Measurements from ENCODE around the gene HNRNPA3. TPM values are rescaled to one million over a fixed set of nuclear protein-coding genes. Genes with fewer than 3 reads are reported as not detected.

The HNRNPA3 gene
- total and polyA plus RNA-seq, 2 of the 13 experiments (the other 11 are each of a cell fraction or from before 2014, with no cell fraction given): 73.3 to 97.7 TPM

GRCh38 chr2:177188482-177189469 lies 23.8 kb upstream of the HNRNPA3 start (continued):
- TF ChIP-seq NR1H2 (CRISPR knock-in tag; IDR thresholded peaks at IDR 0.05; ENCODE audit: borderline replicate concordance, low read depth) (no peak), ZNF772 (CRISPR knock-in tag; IDR thresholded peaks at IDR 0.05) (peak; percentile 68), DRAP1 (CRISPR knock-in tag; IDR thresholded peaks at IDR 0.05) (peak; percentile 85), POGZ (CRISPR knock-in tag; IDR thresholded peaks at IDR 0.05) (peak; percentile 50), SATB2 (CRISPR knock-in tag; IDR thresholded peaks at IDR 0.05) (peak; percentile 70; the same call in 1 of the 2 replicates), ATF7 (IDR thresholded peaks at IDR 0.05) (peak; percentile 30; the same call in 1 of the 2 replicates), ATF7 (CRISPR knock-in tag; IDR thresholded peaks at IDR 0.05) (0 out of 2 replicates have a peak, but pooled peaks have one; percentile 39), TARDBP (CRISPR knock-in tag; IDR thresholded peaks at IDR 0.05) (peak; percentile 65; the same call in 1 of the 2 replicates), MXD1 (CRISPR knock-in tag; IDR thresholded peaks at IDR 0.05) (no peak), SOX13 (IDR thresholded peaks at IDR 0.05) (peak; percentile 58), SOX13 (CRISPR knock-in tag; conservative IDR thresholded peaks at IDR 0.05 in 1 of 2, IDR thresholded peaks at IDR 0.05 in 1 of 2) (peak; percentile 15 to 90; a peak in 2 of 4 replicates), MTA3 (CRISPR knock-in tag; IDR thresholded peaks at IDR 0.05) (no peak), ZNF652 (CRISPR knock-in tag; IDR thresholded peaks at IDR 0.05; ENCODE audit: borderline replicate concordance, low read depth) (peak; percentile 53; the same call in 1 of the 2 replicates), SP140L (CRISPR knock-in tag; IDR thresholded peaks at IDR 0.05; ENCODE audit: borderline replicate concordance) (peak; percentile 67; the same call in 1 of the 2 replicates), CBX5 (CRISPR knock-in tag; IDR thresholded peaks at IDR 0.05; ENCODE audit: borderline replicate concordance) (no peak), HNRNPLL (IDR thresholded peaks at IDR 0.05; ENCODE audit: low read depth, low read length, poor library complexity, severe bottlenecking) (no peak), THYN1 (CRISPR knock-in tag; IDR thresholded peaks at IDR 0.05; ENCODE audit: borderline replicate concordance, low read depth) (no peak), GLI4 (CRISPR knock-in tag; IDR thresholded peaks at IDR 0.05; ENCODE audit: borderline replicate concordance) (no peak), ZNF160 (CRISPR knock-in tag; IDR thresholded peaks at IDR 0.05) (no peak)
- TF ChIP-seq, protein P1, sequence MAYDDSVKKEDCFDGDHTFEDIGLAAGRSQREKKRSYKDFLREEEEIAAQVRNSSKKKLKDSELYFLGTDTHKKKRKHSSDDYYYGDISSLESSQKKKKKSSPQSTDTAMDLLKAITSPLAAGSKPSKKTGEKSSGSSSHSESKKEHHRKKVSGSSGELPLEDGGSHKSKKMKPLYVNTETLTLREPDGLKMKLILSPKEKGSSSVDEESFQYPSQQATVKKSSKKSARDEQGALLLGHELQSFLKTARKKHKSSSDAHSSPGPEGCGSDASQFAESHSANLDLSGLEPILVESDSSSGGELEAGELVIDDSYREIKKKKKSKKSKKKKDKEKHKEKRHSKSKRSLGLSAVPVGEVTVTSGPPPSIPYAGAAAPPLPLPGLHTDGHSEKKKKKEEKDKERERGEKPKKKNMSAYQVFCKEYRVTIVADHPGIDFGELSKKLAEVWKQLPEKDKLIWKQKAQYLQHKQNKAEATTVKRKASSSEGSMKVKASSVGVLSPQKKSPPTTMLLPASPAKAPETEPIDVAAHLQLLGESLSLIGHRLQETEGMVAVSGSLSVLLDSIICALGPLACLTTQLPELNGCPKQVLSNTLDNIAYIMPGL (CRISPR knock-in tag; IDR thresholded peaks at IDR 0.05; ENCODE audit: borderline replicate concordance in 1 of 2, low read depth in 1 of 2): peak in 1 of 2 experiments; percentile 17; a peak in 1 of 4 replicates
- TF ChIP-seq, protein P2, sequence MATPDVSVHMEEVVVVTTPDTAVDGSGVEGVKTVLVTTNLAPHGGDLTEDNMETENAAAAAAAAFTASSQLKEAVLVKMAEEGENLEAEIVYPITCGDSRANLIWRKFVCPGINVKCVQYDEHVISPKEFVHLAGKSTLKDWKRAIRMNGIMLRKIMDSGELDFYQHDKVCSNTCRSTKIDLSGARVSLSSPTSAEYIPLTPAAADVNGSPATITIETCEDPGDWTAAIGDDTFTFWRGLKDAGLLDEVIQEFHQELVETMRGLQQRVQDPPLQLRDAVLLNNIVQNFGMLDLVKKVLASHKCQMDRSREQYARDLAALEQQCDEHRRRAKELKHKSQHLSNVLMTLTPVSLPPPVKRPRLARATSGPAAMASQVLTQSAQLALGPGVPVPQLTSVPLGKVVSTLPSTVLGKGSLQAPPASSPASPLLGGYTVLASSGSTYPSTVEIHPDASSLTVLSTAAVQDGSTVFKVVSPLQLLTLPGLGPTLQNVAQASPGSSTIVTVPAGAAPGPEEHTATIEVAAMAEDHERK (CRISPR knock-in tag; IDR thresholded peaks at IDR 0.05; ENCODE audit: low read depth): no peak
- TF ChIP-seq, protein P3, sequence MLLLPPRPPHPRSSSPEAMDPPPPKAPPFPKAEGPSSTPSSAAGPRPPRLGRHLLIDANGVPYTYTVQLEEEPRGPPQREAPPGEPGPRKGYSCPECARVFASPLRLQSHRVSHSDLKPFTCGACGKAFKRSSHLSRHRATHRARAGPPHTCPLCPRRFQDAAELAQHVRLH (CRISPR knock-in tag; IDR thresholded peaks at IDR 0.05; ENCODE audit: borderline replicate concordance, low read depth): peak; percentile 71; the same call in 1 of the 2 replicates

Measured in HepG2 (cell line).